Neural crest cell (in vitro differentiated cells): ENCODE measurements around the gene FXYD2. TPM values are rescaled to one million over a fixed set of nuclear protein-coding genes. Genes with fewer than 3 reads are reported as not detected.
"Not testable (repeated sequence)": the region's sequence is repeated elsewhere in the genome, so short reads cannot be mapped to it uniquely, and the experiment has no call there.

ENCODE experiments used
- DNase-seq: peaks from one replicate; pipeline ENCODE4 v3.0.0; 2021; ENCODE audit warnings: low read depth, mixed read lengths, low spot score
- H3K27ac Mint-ChIP-seq: one replicate; pipeline ENCODE4 v1.8.0; 2021; ENCODE audit warnings: mild to moderate bottlenecking, mixed read lengths; ENCODE audit not compliant: unreplicated experiment
- H3K27me3 Mint-ChIP-seq: 2 replicates; pipeline ENCODE4 v1.8.0; 2021; ENCODE audit warnings: low read depth, mild to moderate bottlenecking, mixed read lengths
- H3K36me3 Mint-ChIP-seq: 2 replicates; pipeline ENCODE4 v1.8.0; 2021; ENCODE audit warnings: low read depth, mild to moderate bottlenecking, mixed read lengths
- H3K4me1 Mint-ChIP-seq: 2 replicates; pipeline ENCODE4 v1.8.0; 2021; ENCODE audit warnings: mixed read lengths
- H3K4me3 Mint-ChIP-seq: one replicate; pipeline ENCODE4 v1.8.0; 2021; ENCODE audit warnings: mild to moderate bottlenecking, mixed read lengths
- H3K9me3 Mint-ChIP-seq: 2 replicates; pipeline ENCODE4 v1.8.0; 2021; ENCODE audit warnings: mixed read lengths
- CTCF ChIP-seq: fragments of 200-600 bp; sonication (generic); conservative IDR thresholded peaks from 2 replicates; pipeline ENCODE4 v1.5.0; 2021; ENCODE audit warnings: antibody characterized with exemption, mild to moderate bottlenecking
- total RNA-seq: library from RNA; stranded (reverse); gene quantifications from 2 replicates; pipeline ENCODE4 v1.2.1, GENCODE V29; 2021

The FXYD2 gene
- total RNA-seq, 1 donor from 2014 or later, result 0.26 TPM

- peaks cover 3% of the 10 kb centered on the region for H3K36me3 Mint-ChIP-seq
- TF ChIP-seq CTCF, result no peak
- no peak for DNase-seq
- no peak overlapping the region for H3K27ac Mint-ChIP-seq
- no peaks in the 10 kb centered on the region for H3K9me3 Mint-ChIP-seq
- H3K4me3 Mint-ChIP-seq, result no peak overlapping the region
- peaks cover 47% of the 10 kb centered on the region for H3K4me1 Mint-ChIP-seq
- no peaks in the 10 kb centered on the region for H3K27me3 Mint-ChIP-seq
Observed at GRCh38 chr11:117866526-117866925, 42.0 kb upstream of the FXYD2 start.

GRCh38 chr11:117865546-117865945 is 41.0 kb upstream of the FXYD2 start:
- H3K4me3 Mint-ChIP-seq, H3K27ac Mint-ChIP-seq, H3K36me3 Mint-ChIP-seq, H3K27me3 Mint-ChIP-seq, H3K9me3 Mint-ChIP-seq, DNase-seq: not testable (repeated sequence)
- peaks cover 51% of the 10 kb centered on the region for H3K4me1 Mint-ChIP-seq

- Mint-ChIP-seq H3K4me1 (peaks cover 32% of the 10 kb centered on the region), H3K27me3 (no peaks in the 10 kb centered on the region), H3K27ac (no peak overlapping the region), H3K36me3 (peaks cover 2% of the 10 kb centered on the region), H3K9me3 (no peaks in the 10 kb centered on the region), H3K4me3 (no peak overlapping the region)
- no peak for DNase-seq
- TF ChIP-seq CTCF, result no peak
Observed at GRCh38 chr11:117863383-117863782, 38.8 kb upstream of the FXYD2 start.

- no peaks in the 10 kb centered on the region for H3K27me3 Mint-ChIP-seq
- no peaks in the 10 kb centered on the region for H3K36me3 Mint-ChIP-seq
- no peak for TF ChIP-seq CTCF
- H3K4me1 Mint-ChIP-seq, result peaks cover 30% of the 10 kb centered on the region
- no peak for DNase-seq
- H3K27ac Mint-ChIP-seq, result no peak overlapping the region
- H3K9me3 Mint-ChIP-seq, result no peaks in the 10 kb centered on the region
- H3K4me3 Mint-ChIP-seq, result no peak overlapping the region
Observed at GRCh38 chr11:117862753-117863152, 38.2 kb upstream of the FXYD2 start.

GRCh38 chr11:117862019-117862725 is 37.6 kb upstream of the FXYD2 start:
- DNase-seq, result no peak
- no peak overlapping the region for H3K4me3 Mint-ChIP-seq
- TF ChIP-seq CTCF, result no peak

GRCh38 chr11:117861151-117862018 is 36.8 kb upstream of the FXYD2 start:
- H3K4me1 Mint-ChIP-seq, result peaks cover 24% of the 10 kb centered on the region
- peaks cover 3% of the 10 kb centered on the region for H3K36me3 Mint-ChIP-seq
- H3K27me3 Mint-ChIP-seq, result no peaks in the 10 kb centered on the region
- peak; percentile 31 for DNase-seq
- no peak overlapping the region for H3K4me3 Mint-ChIP-seq
- TF ChIP-seq CTCF, result no peak
- H3K27ac Mint-ChIP-seq, result peak overlapping the region; percentile 86
- no peaks in the 10 kb centered on the region for H3K9me3 Mint-ChIP-seq

More at GRCh38 chr11:117862019-117862725, 37.6 kb upstream of the FXYD2 start:
- no peaks in the 10 kb centered on the region for H3K9me3 Mint-ChIP-seq
- H3K27ac Mint-ChIP-seq, result peak overlapping the region; percentile 86
- H3K4me1 Mint-ChIP-seq, result peaks cover 24% of the 10 kb centered on the region
- H3K27me3 Mint-ChIP-seq, result no peaks in the 10 kb centered on the region
- H3K36me3 Mint-ChIP-seq, result no peaks in the 10 kb centered on the region
